PC-9 (cell line): Measurements from ENCODE around the gene MACROH2A1. TPM values are rescaled to one million over a fixed set of nuclear protein-coding genes. Genes with fewer than 3 reads are reported as not detected.

Experiments
- BruUV-seq: library from RNA; stranded (reverse); fragments of 400-500 nt; replicated peaks from 2 replicates; lab custom pipeline; 2021; lab: Mats Ljungman, UMichigan
- CTCF ChIA-PET: fragments of 300-600 bp; sonication (Branson Sonifier 250); formaldehyde crosslinking; loops from one replicate; lab custom pipeline; 2022; ENCODE audit warnings: antibody characterized with exemption; lab: Charles Lee
- POLR2A ChIA-PET: fragments of 300-600 bp; sonication (Branson Sonifier 250); formaldehyde crosslinking; loops from one replicate; lab custom pipeline; 2022; ENCODE audit warnings: antibody characterized with exemption; ENCODE audit not compliant: unreplicated experiment; lab: Charles Lee
- DNase-seq, 2 experiments: peaks; one replicate each; pipeline versions ENCODE4 v3.0.0 to v3.0.0-alpha.2; 2015 to 2022; ENCODE audit warnings: mixed read lengths in 1 of 2
- H2AFZ ChIP-seq: fragments of 200-600 bp; sonication (generic); 2 replicates; pipeline ENCODE4 v1.8.1; 2017; ENCODE audit warnings: antibody characterized with exemption
- H3F3A ChIP-seq: fragments of 200-600 bp; sonication (generic); 2 replicates; pipeline ENCODE4 v1.8.1; 2017; ENCODE audit warnings: antibody characterized with exemption, mild to moderate bottlenecking, low read depth; ENCODE audit not compliant: insufficient read depth
- H3K27ac ChIP-seq: fragments of 200-600 bp; sonication (generic); 2 replicates; pipeline ENCODE4 v1.6.1; 2016; ENCODE audit warnings: mixed run types
- H3K27me3 ChIP-seq: fragments of 200-600 bp; sonication (generic); 2 replicates; pipeline ENCODE4 v1.6.1; 2016; ENCODE audit warnings: low read depth, mixed run types; ENCODE audit not compliant: insufficient read depth
- H3K36me3 ChIP-seq: fragments of 200-600 bp; sonication (generic); 2 replicates; pipeline ENCODE4 v1.6.1; 2016; ENCODE audit warnings: low read depth, mixed run types
- H3K4me1 ChIP-seq: fragments of 200-600 bp; sonication (generic); replicated peaks from 2 replicates; pipeline ENCODE4 v1.6.1; 2016; ENCODE audit warnings: mixed run types; ENCODE audit not compliant: insufficient read depth
- H3K4me2 ChIP-seq: fragments of 200-600 bp; sonication (generic); 2 replicates; pipeline ENCODE4 v1.6.1; 2017; ENCODE audit warnings: mixed run types
- H3K4me3 ChIP-seq: fragments of 200-600 bp; sonication (generic); 2 replicates; pipeline ENCODE4 v1.6.1; 2016; ENCODE audit warnings: mixed run types
- H3K79me2 ChIP-seq: fragments of 200-600 bp; sonication (generic); 2 replicates; pipeline ENCODE4 v1.6.1; 2017; ENCODE audit warnings: low read depth, mixed run types
- H3K9me2 ChIP-seq: fragments of 200-600 bp; sonication (generic); 2 replicates; pipeline ENCODE4 v1.8.1; 2017; ENCODE audit warnings: mild to moderate bottlenecking; ENCODE audit not compliant: insufficient read depth
- H3K9me3 ChIP-seq: fragments of 200-600 bp; sonication (generic); 2 replicates; pipeline ENCODE4 v1.8.1; 2016; ENCODE audit warnings: low read depth; ENCODE audit not compliant: insufficient read depth
- H4K20me1 ChIP-seq: fragments of 200-600 bp; sonication (generic); 2 replicates; pipeline ENCODE4 v1.8.1; 2017; ENCODE audit not compliant: insufficient read depth
- EZH2 ChIP-seq: fragments of 200-600 bp; sonication (generic); IDR thresholded peaks from 2 replicates; pipeline ENCODE4 v1.8.0; 2017; ENCODE audit warnings: antibody characterized with exemption, low read depth
- intact Hi-C: fragments of 100-400 bp; cut with micrococcal nuclease; formaldehyde crosslinking; loops from one replicate; pipeline ENCODE4 v1.10.0; 2022; ENCODE audit not compliant: unreplicated experiment
- total RNA-seq: library from RNA; stranded (reverse); gene quantifications from 2 replicates; pipeline ENCODE4 v1.2.3, GENCODE V29; 2021
- TF ChIP-seq, protein P1 (sequence below): fragments of 200-600 bp; sonication (generic); conservative IDR thresholded peaks from 2 replicates; pipeline ENCODE4 v1.6.1; 2017; ENCODE audit warnings: mixed run types, antibody characterized with exemption, mild to moderate bottlenecking, moderate library complexity

The MACROH2A1 gene
- total RNA-seq, 1 experiment from 2014 or later: 223 TPM

DNA sequence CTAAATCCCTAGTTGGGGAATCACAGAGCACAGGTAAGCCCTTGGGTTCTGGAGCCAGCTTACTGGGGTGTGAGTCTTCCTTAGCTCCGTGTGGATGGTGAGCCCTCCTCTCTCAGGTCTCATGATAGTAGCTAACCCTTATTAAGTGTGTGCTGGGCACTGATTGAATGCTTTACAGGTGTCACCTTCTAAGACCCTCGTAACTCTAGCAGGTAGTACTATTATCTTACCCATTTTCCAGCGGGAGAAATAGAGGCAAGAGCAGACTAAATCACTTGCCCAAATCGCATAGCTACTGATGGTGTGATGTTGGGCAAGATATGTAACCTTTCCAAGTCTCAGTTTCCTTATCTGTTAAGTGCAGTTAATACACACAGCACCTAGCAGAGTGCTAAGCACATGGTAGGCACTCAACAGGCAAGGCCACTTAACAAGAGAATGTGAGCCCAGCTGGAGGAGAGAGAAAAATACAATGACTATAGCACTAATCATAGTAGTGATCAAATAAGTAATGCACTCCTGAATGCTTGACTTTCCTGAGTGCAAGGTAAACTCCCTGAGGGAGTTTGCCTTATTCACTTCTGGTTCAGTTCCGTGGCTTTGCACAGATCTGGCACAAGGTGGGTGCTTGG, 48.4 kb upstream of the MACROH2A1 start, which contains the start of gene DCANP1:
DCANP1 (minus strand) TSS at position 51 of the 632 bp plus-strand sequence. CDS start 240 bp downstream, outside the sequence.
- Histone ChIP-seq H4K20me1 (no peaks in the 10 kb centered on the region), H3F3A (no peaks in the 10 kb centered on the region), H3K4me1 (no peaks in the 10 kb centered on the region), H2AFZ (no peak within 1 kb of the TSS), H3K9me3 (no peaks in the 10 kb centered on the region), H3K79me2 (no peaks in the 10 kb centered on the region), H3K27ac (no peak within 1 kb of the TSS), H3K9me2 (no peaks in the 10 kb centered on the region), H3K4me2 (no peak within 1 kb of the TSS), H3K27me3 (peaks cover 89% of the 10 kb centered on the region), H3K36me3 (no peaks in the 10 kb centered on the region), H3K4me3 (no peak within 1 kb of the TSS)
- ChIA-PET POLR2A (no interaction called here), CTCF (interaction anchor here (1.4 kb wide), 1 partner anchor 11 kb away, joined by 4 read pairs; no protein-coding TSS in a partner anchor)
- intact Hi-C loops: no loop called here
- no TSS peak for BruUV-seq
- TF ChIP-seq EZH2: no peak
- TF ChIP-seq, protein P1, sequence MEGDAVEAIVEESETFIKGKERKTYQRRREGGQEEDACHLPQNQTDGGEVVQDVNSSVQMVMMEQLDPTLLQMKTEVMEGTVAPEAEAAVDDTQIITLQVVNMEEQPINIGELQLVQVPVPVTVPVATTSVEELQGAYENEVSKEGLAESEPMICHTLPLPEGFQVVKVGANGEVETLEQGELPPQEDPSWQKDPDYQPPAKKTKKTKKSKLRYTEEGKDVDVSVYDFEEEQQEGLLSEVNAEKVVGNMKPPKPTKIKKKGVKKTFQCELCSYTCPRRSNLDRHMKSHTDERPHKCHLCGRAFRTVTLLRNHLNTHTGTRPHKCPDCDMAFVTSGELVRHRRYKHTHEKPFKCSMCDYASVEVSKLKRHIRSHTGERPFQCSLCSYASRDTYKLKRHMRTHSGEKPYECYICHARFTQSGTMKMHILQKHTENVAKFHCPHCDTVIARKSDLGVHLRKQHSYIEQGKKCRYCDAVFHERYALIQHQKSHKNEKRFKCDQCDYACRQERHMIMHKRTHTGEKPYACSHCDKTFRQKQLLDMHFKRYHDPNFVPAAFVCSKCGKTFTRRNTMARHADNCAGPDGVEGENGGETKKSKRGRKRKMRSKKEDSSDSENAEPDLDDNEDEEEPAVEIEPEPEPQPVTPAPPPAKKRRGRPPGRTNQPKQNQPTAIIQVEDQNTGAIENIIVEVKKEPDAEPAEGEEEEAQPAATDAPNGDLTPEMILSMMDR: no peak
- no peak for DNase-seq

- Histone ChIP-seq H3K4me1 (no peaks in the 10 kb centered on the region), H3K27ac (no peak overlapping the region), H4K20me1 (no peaks in the 10 kb centered on the region), H2AFZ (no peak overlapping the region), H3K79me2 (no peaks in the 10 kb centered on the region), H3F3A (no peaks in the 10 kb centered on the region), H3K4me2 (no peak overlapping the region), H3K27me3 (peaks cover 81% of the 10 kb centered on the region), H3K36me3 (no peaks in the 10 kb centered on the region), H3K9me3 (no peaks in the 10 kb centered on the region), H3K4me3 (no peak overlapping the region), H3K9me2 (no peaks in the 10 kb centered on the region)
- POLR2A ChIA-PET: no interaction called here
- intact Hi-C loops: no loop called here
- DNase-seq: no peak
- TF ChIP-seq EZH2: no peak
- TF ChIP-seq, protein P1: no peak
- CTCF ChIA-PET: no interaction called here
- BruUV-seq: no TSS peak
Measured at GRCh38 chr5:135446615-135447014, 47.6 kb upstream of the MACROH2A1 start.

GRCh38 chr5:135446206-135446605, 47.2 kb upstream of the MACROH2A1 start:
- H3K36me3 ChIP-seq: no peaks in the 10 kb centered on the region
- CTCF ChIA-PET: no interaction called here
- no peak overlapping the region for H2AFZ ChIP-seq
- no peak for DNase-seq
- no peaks in the 10 kb centered on the region for H4K20me1 ChIP-seq
- no TSS peak for BruUV-seq
- H3K9me2 ChIP-seq: no peaks in the 10 kb centered on the region
- H3K4me3 ChIP-seq: no peak overlapping the region
- no peaks in the 10 kb centered on the region for H3K9me3 ChIP-seq
- intact Hi-C loops: no loop called here
- H3F3A ChIP-seq: no peaks in the 10 kb centered on the region
- no peaks in the 10 kb centered on the region for H3K4me1 ChIP-seq
- H3K79me2 ChIP-seq: no peaks in the 10 kb centered on the region
- H3K27ac ChIP-seq: no peak overlapping the region
- POLR2A ChIA-PET: no interaction called here
- TF ChIP-seq, protein P1: no peak
- H3K4me2 ChIP-seq: no peak overlapping the region
- peaks cover 77% of the 10 kb centered on the region for H3K27me3 ChIP-seq
